NCI-H146 treated with DMSO at 0.1 percent for 48 hours (cell line): Measurements from ENCODE around the gene ZCCHC18.
A peak's percentile ranks its signal among the peaks of the same experiment; 100 is the strongest.

ENCODE experiments used
- DNase-seq: peaks from one replicate; lab custom pipeline; 2025; ENCODE audit not compliant: unreplicated experiment; lab: John Stamatoyannopoulos, UW

The ZCCHC18 gene

GRCh38 chrX:104130808-104131207 is 18.5 kb downstream of the ZCCHC18 start:
- DNase-seq = no peak

DNA sequence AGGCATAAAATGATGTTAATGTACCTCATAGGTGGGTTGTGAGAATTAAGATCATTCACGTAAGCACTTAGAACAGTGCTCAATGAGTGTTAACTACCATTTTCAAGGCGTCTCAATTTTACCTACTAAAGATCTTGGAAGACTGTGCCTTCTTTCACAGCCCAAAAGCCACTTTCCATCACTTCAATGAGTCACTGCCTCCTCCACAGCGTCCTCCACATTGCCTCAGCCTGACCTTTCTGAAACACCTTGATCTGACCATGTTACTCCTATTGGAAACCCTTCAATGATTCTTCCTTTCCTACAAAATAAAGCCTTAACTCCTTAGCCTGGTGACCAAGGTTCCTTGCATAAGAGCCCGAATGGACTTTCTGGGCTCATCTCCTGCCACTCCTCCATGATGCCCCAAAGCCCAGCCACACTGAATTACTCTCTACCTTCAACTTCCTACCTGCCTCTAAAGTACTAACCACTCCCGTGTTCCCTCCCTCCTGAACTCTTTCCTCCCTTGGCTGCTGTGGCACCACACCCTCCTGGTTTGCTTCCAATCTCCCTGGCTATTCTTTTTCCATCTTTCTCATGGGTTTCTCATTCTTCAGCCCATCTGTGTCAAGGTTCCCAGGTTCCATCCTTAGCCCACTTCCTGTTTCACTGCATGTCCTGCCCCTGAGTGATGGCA is 22.4 kb downstream of the ZCCHC18 start:
- DNase-seq = no peak

DNA sequence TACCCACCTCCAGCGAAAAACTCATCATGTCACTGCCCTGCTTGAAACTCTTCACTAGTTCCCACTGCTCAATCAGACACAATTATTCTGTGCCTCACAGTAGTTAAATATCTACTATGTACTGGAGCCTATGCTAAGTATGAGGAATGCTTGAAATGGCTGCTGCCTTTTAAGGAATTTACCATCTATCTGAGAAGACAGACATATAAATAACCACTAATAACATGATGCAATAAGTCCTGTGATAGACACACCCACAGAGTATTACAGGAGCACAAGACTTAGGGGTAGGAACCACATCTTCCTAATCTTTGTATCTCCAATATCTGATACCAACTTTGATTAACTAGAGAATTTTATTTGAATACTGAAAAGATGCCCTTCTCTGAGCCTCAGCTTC is 23.4 kb downstream of the ZCCHC18 start:
- DNase-seq = no peak

DNA sequence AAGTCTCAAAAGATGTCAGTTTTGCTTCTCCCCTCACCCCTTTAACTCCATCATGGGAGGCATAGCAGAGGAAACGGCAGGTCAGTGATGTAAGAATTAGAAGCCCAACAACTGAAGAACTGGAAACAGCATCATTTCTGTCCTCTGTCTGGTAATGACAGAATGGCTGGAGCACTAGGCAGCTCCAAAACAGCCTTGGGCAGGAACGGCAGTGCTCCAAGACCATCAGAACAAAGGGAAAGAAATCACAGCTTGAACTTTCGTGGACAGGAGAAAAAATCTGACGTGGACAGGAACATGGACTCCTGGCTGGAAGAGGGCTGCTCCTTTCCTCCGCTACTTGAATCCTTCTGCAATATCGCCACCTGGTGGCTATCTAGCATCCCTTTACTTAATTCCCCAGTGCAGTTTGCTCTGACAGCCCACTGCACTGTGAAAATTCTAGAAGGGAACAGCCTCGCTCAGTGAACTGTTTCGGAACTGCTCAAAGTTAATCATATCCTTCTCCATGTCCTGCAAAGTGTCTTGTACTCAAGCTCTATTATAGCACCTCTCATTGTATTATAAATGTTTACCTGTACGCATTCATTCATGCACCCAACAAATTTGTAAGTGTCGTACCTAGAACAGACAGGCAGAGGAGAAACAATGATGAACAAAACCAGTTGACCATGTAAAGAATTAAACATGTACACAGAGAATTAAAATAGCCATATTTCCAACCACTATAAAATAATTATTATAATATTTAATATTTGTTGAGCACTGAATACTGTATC is 24.1 kb downstream of the ZCCHC18 start:
- peak; percentile 70 for DNase-seq

DNA sequence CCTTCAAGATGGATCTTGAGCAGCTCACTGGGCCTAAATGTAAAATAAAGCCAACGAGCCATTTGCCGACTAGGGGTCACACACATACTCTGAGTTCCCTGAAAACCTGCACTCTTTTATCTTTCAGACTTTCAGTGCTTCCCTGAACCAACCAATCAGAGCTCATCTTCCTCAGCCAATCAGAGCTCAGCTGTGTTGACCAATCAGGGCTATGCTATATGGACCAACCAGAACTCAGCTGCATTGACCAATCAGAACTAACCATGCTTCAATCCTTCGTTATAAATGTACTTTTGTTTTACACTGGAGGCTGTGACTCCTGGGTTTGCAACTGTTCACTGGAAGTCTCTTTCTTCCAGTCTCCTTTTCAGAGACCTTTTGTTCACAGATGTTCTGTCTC is 25.2 kb downstream of the ZCCHC18 start:
- no peak for DNase-seq

DNA sequence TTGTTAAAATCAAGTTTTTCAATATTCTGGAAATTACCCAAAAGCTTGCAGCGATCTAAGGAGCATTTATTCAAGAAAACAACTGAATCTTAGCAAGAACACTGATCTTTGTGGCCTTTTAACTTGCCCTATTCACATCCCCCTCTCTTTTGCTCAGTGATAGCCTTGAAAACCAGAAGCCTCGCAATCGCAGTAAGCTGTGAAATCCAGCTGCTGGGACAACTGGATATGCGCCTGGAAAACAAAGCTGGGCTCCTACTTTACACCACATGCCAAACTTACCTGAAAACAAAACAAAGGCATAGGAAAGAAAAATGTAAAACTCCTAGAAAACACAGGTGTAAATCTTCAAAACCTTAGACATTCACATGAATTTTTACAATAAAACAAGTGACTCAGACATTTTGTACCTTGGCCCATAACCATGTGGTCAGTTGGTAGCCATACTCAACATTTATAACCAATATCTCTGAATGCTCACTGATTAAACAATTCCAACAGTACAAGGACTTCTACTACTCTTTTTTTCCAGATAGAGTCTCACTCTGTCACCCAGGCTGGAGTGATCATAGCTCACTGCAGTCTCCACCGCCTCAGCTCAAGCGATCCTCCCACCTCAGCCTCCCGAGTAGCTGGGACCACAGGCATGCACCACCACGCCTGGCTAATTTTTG is 28.9 kb downstream of the ZCCHC18 start:
- no peak for DNase-seq

DNA sequence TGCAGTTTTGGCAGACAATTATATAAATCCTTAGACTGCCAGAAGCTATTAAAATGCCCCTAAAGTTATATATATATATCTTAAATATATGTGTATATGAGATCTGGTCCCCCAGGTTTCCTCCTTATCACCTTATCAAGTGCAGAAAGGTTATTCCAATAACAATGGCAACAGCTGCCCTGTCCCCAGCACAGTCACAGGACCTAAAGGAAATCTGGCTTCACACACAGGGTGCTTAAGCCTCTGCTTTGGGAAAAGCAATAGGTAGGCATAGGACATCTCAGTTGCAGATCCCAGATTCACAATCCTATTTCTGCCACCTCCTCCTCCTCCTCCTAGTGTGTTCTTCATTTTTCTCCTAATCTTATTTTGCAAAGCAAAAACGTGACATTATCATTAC is 38.7 kb downstream of the ZCCHC18 start:
- no peak for DNase-seq

DNA sequence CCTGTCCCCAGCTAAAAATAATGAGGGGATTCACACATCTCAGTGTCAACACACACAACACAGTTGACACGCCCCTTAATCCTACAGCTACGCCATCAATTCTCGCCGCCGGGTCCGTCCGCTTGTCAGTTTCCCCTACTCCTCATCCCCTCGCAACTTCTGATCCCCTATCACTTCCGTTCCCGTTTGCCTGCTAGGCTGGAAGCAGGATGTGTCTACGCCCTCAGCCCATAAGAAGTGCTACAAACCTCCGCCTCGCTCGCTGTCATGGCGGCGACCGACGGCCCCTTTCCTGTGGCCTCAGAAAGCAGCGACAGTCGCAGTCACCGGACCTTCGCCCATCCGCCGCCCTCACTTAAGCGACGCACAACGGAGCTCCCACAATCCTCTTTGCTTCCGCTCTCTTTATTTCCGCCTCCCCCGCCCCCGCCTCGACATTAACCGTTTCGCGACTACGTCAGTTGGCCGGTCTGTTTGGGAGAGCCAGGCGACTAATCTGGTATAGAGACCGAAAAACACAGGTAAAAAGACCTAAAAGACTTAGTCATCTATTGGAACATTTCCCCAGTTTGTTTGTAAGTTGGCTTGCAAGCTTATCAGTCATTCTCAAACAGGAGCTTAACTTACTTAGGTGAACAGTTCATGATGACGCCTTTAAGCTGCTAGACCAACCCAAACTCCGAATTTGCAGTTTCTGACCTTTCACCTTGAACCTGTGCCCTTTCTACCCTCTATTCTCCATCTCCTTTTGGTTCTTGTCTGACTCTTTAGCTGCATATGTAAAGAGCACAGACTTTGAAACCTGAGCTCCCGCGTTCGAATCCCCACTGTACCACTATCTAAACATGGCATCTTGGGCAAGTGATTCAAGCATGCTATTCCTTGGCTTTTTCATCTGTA is 44.6 kb downstream of the ZCCHC18 start, which contains the start of gene SLC25A53:
Gene SLC25A53 (minus strand): TSS at position 380 of the 900 bp plus-strand sequence. CDS start 51,752 bp downstream, outside the sequence.
- peak; percentile 72 for DNase-seq
